ENCODE measurements around the gene GALNT15.

GALNT15 gene

GRCh38 chr3:16168211-16168610, 6.3 kb upstream of the GALNT15 start:
- DNase-seq = no peak

- DNase-seq = no peak
These were observed 3.5 kb upstream of the GALNT15 start for GRCh38 chr3:16171009-16171408.

- DNase-seq = no peak
These were observed 2.7 kb upstream of the GALNT15 start for GRCh38 chr3:16171825-16172224.

- DNase-seq = no peak
These were observed 1.0 kb upstream of the GALNT15 start for GRCh38 chr3:16173283-16174025.

GRCh38 chr3:16174026-16174355, 489 bp upstream of the GALNT15 start:
- no peak for DNase-seq

GRCh38 chr3:16174976-16175901, 759 bp downstream of the GALNT15 start:
- no peak for DNase-seq

GRCh38 chr3:16176391-16177030, 2.0 kb downstream of the GALNT15 start:
- no peak for DNase-seq

GRCh38 chr3:16177382-16177781, 2.9 kb downstream of the GALNT15 start:
- DNase-seq = no peak

GRCh38 chr3:16177962-16178627, 3.6 kb downstream of the GALNT15 start:
- DNase-seq = no peak

- no peak for DNase-seq
These were observed 4.1 kb downstream of the GALNT15 start for GRCh38 chr3:16178628-16178988.

GRCh38 chr3:16179261-16179660, 4.8 kb downstream of the GALNT15 start:
- DNase-seq = no peak

GRCh38 chr3:16179771-16180736, 5.6 kb downstream of the GALNT15 start:
- no peak for DNase-seq

- DNase-seq = no peak
These were observed 6.3 kb downstream of the GALNT15 start for GRCh38 chr3:16180737-16181134.

- DNase-seq = no peak
These were observed 6.9 kb downstream of the GALNT15 start for GRCh38 chr3:16181361-16181760.

- no peak for DNase-seq
These were observed 7.7 kb downstream of the GALNT15 start for GRCh38 chr3:16182183-16182582.

GRCh38 chr3:16182612-16183011, 8.1 kb downstream of the GALNT15 start:
- no peak for DNase-seq

- no peak for DNase-seq
These were observed 8.6 kb downstream of the GALNT15 start for GRCh38 chr3:16183082-16183481.

- DNase-seq = no peak
These were observed 9.3 kb downstream of the GALNT15 start for GRCh38 chr3:16183601-16184270.

- DNase-seq = no peak
These were observed 11.6 kb downstream of the GALNT15 start for GRCh38 chr3:16186086-16186485.

- DNase-seq = no peak
These were observed 12.1 kb downstream of the GALNT15 start for GRCh38 chr3:16186565-16186964.

GRCh38 chr3:16187213-16187790, 12.8 kb downstream of the GALNT15 start:
- no peak for DNase-seq
